ENCODE results near the gene ACSS1. TPM values are rescaled to one million over a fixed set of nuclear protein-coding genes. Genes with fewer than 3 reads are reported as not detected.

Gene ACSS1
- total RNA-seq, 6 donors from 2014 or later: 39.7 to 122 (median 58.1) TPM

- Histone ChIP-seq H3K27ac (no peak overlapping the region), H3K4me3 (no peak overlapping the region), H3K27me3 (peaks cover 0 to 3% (median 0%) of the 10 kb centered on the region in 4 donors), H3K9me3 (no peaks in the 10 kb centered on the region), H3K36me3 (no peaks in the 10 kb centered on the region), H3K4me1 (peaks cover 5 to 8% (median 6%) of the 10 kb centered on the region in 4 donors)
- ATAC-seq (ENCODE audit: low FRiP score in 2 of 2): no peak
- WGBS, 2 donors: 96 to 97% methylated on average over 4 of the region's 4 CpGs
- no peak for TF ChIP-seq EP300 (IDR thresholded peaks at IDR 0.05)
- DNase-seq: no peak
These were observed 6.7 kb upstream of the ACSS1 start for GRCh38 chr20:25064561-25065071.

GRCh38 chr20:25063981-25064380 is 6.0 kb upstream of the ACSS1 start:
- WGBS, 2 donors: 80 to 84% methylated on average over 2 of the region's 2 CpGs
- H3K4me1 ChIP-seq: peaks cover 8 to 12% (median 11%) of the 10 kb centered on the region in 4 donors
- ATAC-seq (ENCODE audit: low FRiP score in 2 of 2) (no peak), DNase-seq (no peak)
- H3K27me3 ChIP-seq: no peaks in the 10 kb centered on the region
- no peak overlapping the region for H3K27ac ChIP-seq
- no peaks in the 10 kb centered on the region for H3K9me3 ChIP-seq
- TF ChIP-seq POLR2A (IDR thresholded peaks at IDR 0.05): no peak
- no peak for TF ChIP-seq EP300 (IDR thresholded peaks at IDR 0.05)
- TF ChIP-seq POLR2AphosphoS5 (IDR thresholded peaks at IDR 0.05): no peak
- no peak for TF ChIP-seq CTCF (IDR thresholded peaks at IDR 0.05)
- H3K4me3 ChIP-seq: no peak overlapping the region
- no peaks in the 10 kb centered on the region for H3K36me3 ChIP-seq

GRCh38 chr20:25063546-25063945 is 5.6 kb upstream of the ACSS1 start:
- H3K4me3 ChIP-seq: no peak overlapping the region
- H3K9me3 ChIP-seq: no peaks in the 10 kb centered on the region
- H3K27ac ChIP-seq: no peak overlapping the region
- no peak for ATAC-seq (ENCODE audit: low FRiP score in 2 of 2)
- peaks cover 12 to 16% (median 14%) of the 10 kb centered on the region in 4 donors for H3K4me1 ChIP-seq
- no peaks in the 10 kb centered on the region for H3K36me3 ChIP-seq
- no peak for DNase-seq
- 85 to 91% methylated on average over 10 to 11 of the region's 11 CpGs for WGBS, 2 donors
- TF ChIP-seq EP300 (IDR thresholded peaks at IDR 0.05): no peak
- TF ChIP-seq CTCF (IDR thresholded peaks at IDR 0.05): no peak
- H3K27me3 ChIP-seq: no peaks in the 10 kb centered on the region

- Histone ChIP-seq H3K27ac (no peak overlapping the region), H3K9me3 (no peaks in the 10 kb centered on the region), H3K4me3 (no peak overlapping the region), H3K4me1 (peaks cover 14 to 17% (median 16%) of the 10 kb centered on the region in 4 donors), H3K27me3 (no peaks in the 10 kb centered on the region), H3K36me3 (no peaks in the 10 kb centered on the region)
- WGBS, 2 donors: 79 to 80% methylated on average over 7 of the region's 7 CpGs
- ATAC-seq (ENCODE audit: low FRiP score in 2 of 2): no peak
- no peak for DNase-seq
- TF ChIP-seq POLR2AphosphoS5 (IDR thresholded peaks at IDR 0.05): no peak
These were observed 4.9 kb upstream of the ACSS1 start for GRCh38 chr20:25062841-25063240.

GRCh38 chr20:25061821-25062530 is 4.0 kb upstream of the ACSS1 start:
- WGBS, 2 donors: 80 to 86% methylated on average over 13 to 15 of the region's 15 CpGs
- ATAC-seq (ENCODE audit: low FRiP score in 2 of 2) (no peak), DNase-seq (no peak)

More at GRCh38 chr20:25061821-25062530, 4.0 kb upstream of the ACSS1 start:
- no peak overlapping the region for H3K27ac ChIP-seq
- TF ChIP-seq CTCF (IDR thresholded peaks at IDR 0.05) (no peak), EP300 (IDR thresholded peaks at IDR 0.05) (no peak), POLR2A (IDR thresholded peaks at IDR 0.05) (no peak), POLR2AphosphoS5 (IDR thresholded peaks at IDR 0.05) (no peak)
- H3K4me3 ChIP-seq: no peak overlapping the region
- no peaks in the 10 kb centered on the region for H3K9me3 ChIP-seq
- no peaks in the 10 kb centered on the region for H3K27me3 ChIP-seq
- H3K36me3 ChIP-seq: no peaks in the 10 kb centered on the region
- H3K4me1 ChIP-seq: peaks cover 14 to 18% (median 16%) of the 10 kb centered on the region in 4 donors

All from upper lobe of left lung (tissue), 6 donors.